ENCODE measurements around the gene SS18L1. TPM values are rescaled to one million over a fixed set of nuclear protein-coding genes. Genes with fewer than 3 reads are reported as not detected.

The SS18L1 gene
- total RNA-seq, 3 donors from 2014 or later (not counting 1 experiment from before 2014, with no cell fraction given) = 19.1 to 26.0 (median 23.7) TPM

- no peaks in the 10 kb centered on the region for H3K36me3 Mint-ChIP-seq
- peak within 1 kb of the TSS; percentile 49 for H3K4me3 ChIP-seq (ENCODE audit: low read length)
- H3K9me3 Mint-ChIP-seq = no peaks in the 10 kb centered on the region
- under 1% methylated on average over 124 of the region's 124 CpGs for WGBS (ENCODE audit: insufficient coverage)
- H3K4me1 ChIP-seq (ENCODE audit: control insufficient read depth, insufficient read depth, low read length) = peaks cover 47% of the 10 kb centered on the region
- no peak for TF ChIP-seq CTCF (IDR thresholded peaks at IDR 0.05)
- H3K27me3 Mint-ChIP-seq (ENCODE audit: low read depth in 2 of 2) = peaks cover 0 to 2% of the 10 kb centered on the region in 2 donors
- peak; percentile 78 to 90 (median 78) for ATAC-seq
- H3K27ac Mint-ChIP-seq = peak within 1 kb of the TSS; percentile 81 to 86
- H3K36me3 ChIP-seq (ENCODE audit: control insufficient read depth, insufficient read depth, low read length) = peaks cover 14% of the 10 kb centered on the region
- intact Hi-C loops (cut with micrococcal nuclease) = loop anchor here (1.0 to 2.0 kb wide), 3 partner anchors 15 to 55 kb away; partner anchors contain the start of genes PSMA7 and SS18L1
- H3K4me1 Mint-ChIP-seq = peaks cover 21 to 43% of the 10 kb centered on the region in 2 donors
- H3K9me3 ChIP-seq (ENCODE audit: control insufficient read depth, insufficient read depth, low read length) = peaks cover 4% of the 10 kb centered on the region
- H3K4me3 Mint-ChIP-seq = peak within 1 kb of the TSS; percentile 83
- peak; percentile 94 to 98 for DNase-seq
- peak within 1 kb of the TSS; percentile 77 for H3K27ac ChIP-seq (ENCODE audit: low read length)
- no peaks in the 10 kb centered on the region for H3K27me3 ChIP-seq (ENCODE audit: control insufficient read depth, insufficient read depth, low read length)
Observed at GRCh38 chr20:62121776-62122653, 21.6 kb upstream of the SS18L1 start, which contains the start of gene LSM14B. LSM14B (plus strand) TSS chr20:62122475; CDS start chr20:62122667, 192 bp downstream.

DNA sequence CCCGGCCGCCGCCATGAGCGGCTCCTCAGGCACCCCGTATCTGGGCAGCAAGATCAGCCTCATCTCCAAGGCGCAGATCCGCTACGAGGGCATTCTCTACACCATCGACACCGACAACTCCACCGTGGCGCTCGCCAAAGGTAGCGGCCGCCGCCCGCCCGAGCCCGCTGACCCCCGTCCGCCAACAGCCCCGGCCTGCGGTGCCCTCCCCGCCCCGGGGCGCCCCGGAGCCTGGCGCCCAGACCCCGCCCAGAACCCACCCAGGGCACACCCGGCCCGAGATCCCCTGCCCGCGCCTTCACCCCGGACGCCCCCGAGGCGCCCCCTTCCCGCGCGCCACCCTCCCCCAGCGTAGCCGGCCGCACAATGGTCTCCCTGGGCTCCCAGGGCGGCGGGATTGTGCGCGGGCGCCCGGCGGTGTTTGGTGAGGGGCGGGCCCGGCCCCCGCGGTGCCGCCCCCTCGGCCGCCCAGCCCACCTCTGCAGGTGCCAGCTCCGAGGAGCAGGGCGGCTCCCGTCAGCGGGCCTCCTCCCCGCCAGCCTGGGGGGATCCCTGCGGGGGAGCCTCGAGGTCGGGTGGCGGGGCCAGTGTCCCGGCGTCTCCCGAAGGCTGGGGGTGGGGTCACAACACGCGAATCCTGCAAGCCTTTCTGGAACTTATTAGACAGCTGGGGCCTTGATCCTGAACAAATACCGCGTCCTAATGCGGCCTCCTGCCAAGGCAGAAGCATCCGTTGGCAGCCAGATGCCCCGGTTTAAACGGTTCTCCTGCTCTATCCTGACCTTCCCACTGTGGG lies 20.7 kb upstream of the SS18L1 start:
- ATAC-seq = no peak
- no peaks in the 10 kb centered on the region for H3K27me3 Mint-ChIP-seq (ENCODE audit: low read depth in 2 of 2)
- peak; percentile 28 to 66 for DNase-seq
- peak overlapping the region; percentile 83 for H3K4me3 Mint-ChIP-seq
- peaks cover 6% of the 10 kb centered on the region for H3K36me3 Mint-ChIP-seq
- no peak for TF ChIP-seq CTCF (IDR thresholded peaks at IDR 0.05)
- intact Hi-C loops (cut with micrococcal nuclease) = loop anchor here (1.0 to 2.0 kb wide), 2 partner anchors 14 to 20 kb away; partner anchors contain the start of genes PSMA7 and SS18L1
- Histone ChIP-seq H3K9me3 (ENCODE audit: control insufficient read depth, insufficient read depth, low read length) (no peaks in the 10 kb centered on the region), H3K4me3 (ENCODE audit: low read length) (peak overlapping the region; percentile 49), H3K27me3 (ENCODE audit: control insufficient read depth, insufficient read depth, low read length) (no peaks in the 10 kb centered on the region), H3K27ac (ENCODE audit: low read length) (peak overlapping the region; percentile 46), H3K36me3 (ENCODE audit: control insufficient read depth, insufficient read depth, low read length) (peaks cover 22% of the 10 kb centered on the region), H3K4me1 (ENCODE audit: control insufficient read depth, insufficient read depth, low read length) (peaks cover 39% of the 10 kb centered on the region)
- no peaks in the 10 kb centered on the region for H3K9me3 Mint-ChIP-seq
- WGBS (ENCODE audit: insufficient coverage) = under 1% methylated on average over 77 of the region's 77 CpGs
- H3K4me1 Mint-ChIP-seq = peaks cover 28 to 36% of the 10 kb centered on the region in 2 donors
- peak overlapping the region; percentile 63 to 86 for H3K27ac Mint-ChIP-seq

DNA sequence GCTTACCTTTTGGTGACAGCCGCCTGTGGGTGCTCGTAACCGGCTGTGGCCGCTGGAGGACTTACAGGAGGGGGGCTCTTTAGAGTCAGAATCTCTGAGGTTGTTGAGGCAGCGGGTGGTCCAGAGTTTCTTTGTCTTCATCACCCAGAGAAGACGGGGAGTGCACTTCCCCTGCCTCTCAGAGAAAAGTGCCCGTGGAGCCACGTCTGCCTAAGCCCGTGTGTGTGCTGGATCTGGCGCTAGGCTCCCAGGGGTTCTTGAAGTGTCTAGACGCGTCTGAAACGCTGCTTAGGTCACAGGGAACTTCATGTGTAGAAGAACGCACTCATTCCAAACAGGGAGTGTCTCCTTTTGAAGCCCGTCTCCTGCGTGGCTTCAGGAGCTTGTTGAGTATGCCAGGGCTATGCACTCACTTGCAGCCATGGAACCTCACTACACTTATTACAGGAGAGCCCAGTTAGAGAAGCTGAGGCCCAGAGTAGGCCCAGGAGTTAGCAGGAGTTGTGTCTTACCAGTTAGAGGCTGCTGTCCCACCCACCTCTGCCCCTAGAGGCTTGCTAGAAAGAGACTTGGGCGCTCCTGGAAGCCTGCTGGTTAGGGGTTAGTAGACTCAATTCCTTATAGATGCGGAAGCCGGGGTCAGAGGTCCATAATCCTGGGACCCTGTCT lies 20.0 kb upstream of the SS18L1 start:
- H3K36me3 Mint-ChIP-seq = peaks cover 14% of the 10 kb centered on the region
- Histone ChIP-seq H3K9me3 (ENCODE audit: control insufficient read depth, insufficient read depth, low read length) (no peaks in the 10 kb centered on the region), H3K27ac (ENCODE audit: low read length) (no peak overlapping the region), H3K4me3 (ENCODE audit: low read length) (peak overlapping the region; percentile 15), H3K4me1 (ENCODE audit: control insufficient read depth, insufficient read depth, low read length) (peaks cover 32% of the 10 kb centered on the region), H3K36me3 (ENCODE audit: control insufficient read depth, insufficient read depth, low read length) (peaks cover 26% of the 10 kb centered on the region), H3K27me3 (ENCODE audit: control insufficient read depth, insufficient read depth, low read length) (no peaks in the 10 kb centered on the region)
- peak overlapping the region; percentile 52 to 63 for H3K27ac Mint-ChIP-seq
- ATAC-seq (no peak), DNase-seq (peak in 1 of 2 donors; percentile 30)
- 61% methylated on average over 19 of the region's 19 CpGs for WGBS (ENCODE audit: insufficient coverage)
- H3K4me3 Mint-ChIP-seq = peak overlapping the region; percentile 83
- H3K9me3 Mint-ChIP-seq = no peaks in the 10 kb centered on the region
- no peaks in the 10 kb centered on the region for H3K27me3 Mint-ChIP-seq (ENCODE audit: low read depth in 2 of 2)
- no peak for TF ChIP-seq CTCF (IDR thresholded peaks at IDR 0.05)
- peaks cover 35 to 36% of the 10 kb centered on the region in 2 donors for H3K4me1 Mint-ChIP-seq
- intact Hi-C loops (cut with micrococcal nuclease) = loop anchor here (2.0 kb wide), 1 partner anchor 13 kb away; no protein-coding TSS in a partner anchor

All from natural killer cell (primary cell).